ENCODE results near the gene SCCPDH. TPM values are rescaled to one million over a fixed set of nuclear protein-coding genes. Genes with fewer than 3 reads are reported as not detected.

The SCCPDH gene
- total and polyA plus RNA-seq, 2 of the 13 experiments (the other 11 are each of a cell fraction or from before 2014, with no cell fraction given) = 36.7 to 62.3 TPM

GRCh38 chr1:246699095-246699735, 25.0 kb upstream of the SCCPDH start (continued):
- TF ChIP-seq, protein P1, sequence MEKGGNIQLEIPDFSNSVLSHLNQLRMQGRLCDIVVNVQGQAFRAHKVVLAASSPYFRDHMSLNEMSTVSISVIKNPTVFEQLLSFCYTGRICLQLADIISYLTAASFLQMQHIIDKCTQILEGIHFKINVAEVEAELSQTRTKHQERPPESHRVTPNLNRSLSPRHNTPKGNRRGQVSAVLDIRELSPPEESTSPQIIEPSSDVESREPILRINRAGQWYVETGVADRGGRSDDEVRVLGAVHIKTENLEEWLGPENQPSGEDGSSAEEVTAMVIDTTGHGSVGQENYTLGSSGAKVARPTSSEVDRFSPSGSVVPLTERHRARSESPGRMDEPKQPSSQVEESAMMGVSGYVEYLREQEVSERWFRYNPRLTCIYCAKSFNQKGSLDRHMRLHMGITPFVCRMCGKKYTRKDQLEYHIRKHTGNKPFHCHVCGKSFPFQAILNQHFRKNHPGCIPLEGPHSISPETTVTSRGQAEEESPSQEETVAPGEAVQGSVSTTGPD (CRISPR knock-in tag; IDR thresholded peaks at IDR 0.05) = no peak
- TF ChIP-seq ZFX (CRISPR knock-in tag; IDR thresholded peaks at IDR 0.05; ENCODE audit: low read depth) (peak; percentile 14; the same call in 1 of the 2 replicates), DMAP1 (CRISPR knock-in tag; IDR thresholded peaks at IDR 0.05) (no peak), AGO2 (optimal IDR thresholded peaks at IDR 0.05; ENCODE audit: low read depth, low read length) (no peak), HDAC6 (IDR thresholded peaks at IDR 0.05; ENCODE audit: low read depth, low read length) (no peak), AHDC1 (CRISPR knock-in tag; IDR thresholded peaks at IDR 0.05; ENCODE audit: borderline replicate concordance) (no peak), ZNF776 (CRISPR knock-in tag; IDR thresholded peaks at IDR 0.05) (no peak), ZNF124 (CRISPR knock-in tag; IDR thresholded peaks at IDR 0.05) (peak; percentile 67; the same call in 1 of the 2 replicates), ZNF597 (CRISPR knock-in tag; IDR thresholded peaks at IDR 0.05) (no peak), SUZ12 (IDR thresholded peaks at IDR 0.05; ENCODE audit: low read depth, low read length) (no peak), MED1 (CRISPR knock-in tag; IDR thresholded peaks at IDR 0.05) (peak; percentile 57; the same call in 1 of the 2 replicates), TSC22D2 (CRISPR knock-in tag; IDR thresholded peaks at IDR 0.05; ENCODE audit: borderline replicate concordance) (no peak)
- TF ChIP-seq, protein P2, sequence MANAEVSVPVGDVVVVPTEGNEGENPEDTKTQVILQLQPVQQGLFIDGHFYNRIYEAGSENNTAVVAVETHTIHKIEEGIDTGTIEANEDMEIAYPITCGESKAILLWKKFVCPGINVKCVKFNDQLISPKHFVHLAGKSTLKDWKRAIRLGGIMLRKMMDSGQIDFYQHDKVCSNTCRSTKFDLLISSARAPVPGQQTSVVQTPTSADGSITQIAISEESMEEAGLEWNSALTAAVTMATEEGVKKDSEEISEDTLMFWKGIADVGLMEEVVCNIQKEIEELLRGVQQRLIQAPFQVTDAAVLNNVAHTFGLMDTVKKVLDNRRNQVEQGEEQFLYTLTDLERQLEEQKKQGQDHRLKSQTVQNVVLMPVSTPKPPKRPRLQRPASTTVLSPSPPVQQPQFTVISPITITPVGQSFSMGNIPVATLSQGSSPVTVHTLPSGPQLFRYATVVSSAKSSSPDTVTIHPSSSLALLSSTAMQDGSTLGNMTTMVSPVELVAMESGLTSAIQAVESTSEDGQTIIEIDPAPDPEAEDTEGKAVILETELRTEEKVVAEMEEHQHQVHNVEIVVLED (CRISPR knock-in tag; IDR thresholded peaks at IDR 0.05; ENCODE audit: borderline replicate concordance) = no peak
- TF ChIP-seq, protein P3, sequence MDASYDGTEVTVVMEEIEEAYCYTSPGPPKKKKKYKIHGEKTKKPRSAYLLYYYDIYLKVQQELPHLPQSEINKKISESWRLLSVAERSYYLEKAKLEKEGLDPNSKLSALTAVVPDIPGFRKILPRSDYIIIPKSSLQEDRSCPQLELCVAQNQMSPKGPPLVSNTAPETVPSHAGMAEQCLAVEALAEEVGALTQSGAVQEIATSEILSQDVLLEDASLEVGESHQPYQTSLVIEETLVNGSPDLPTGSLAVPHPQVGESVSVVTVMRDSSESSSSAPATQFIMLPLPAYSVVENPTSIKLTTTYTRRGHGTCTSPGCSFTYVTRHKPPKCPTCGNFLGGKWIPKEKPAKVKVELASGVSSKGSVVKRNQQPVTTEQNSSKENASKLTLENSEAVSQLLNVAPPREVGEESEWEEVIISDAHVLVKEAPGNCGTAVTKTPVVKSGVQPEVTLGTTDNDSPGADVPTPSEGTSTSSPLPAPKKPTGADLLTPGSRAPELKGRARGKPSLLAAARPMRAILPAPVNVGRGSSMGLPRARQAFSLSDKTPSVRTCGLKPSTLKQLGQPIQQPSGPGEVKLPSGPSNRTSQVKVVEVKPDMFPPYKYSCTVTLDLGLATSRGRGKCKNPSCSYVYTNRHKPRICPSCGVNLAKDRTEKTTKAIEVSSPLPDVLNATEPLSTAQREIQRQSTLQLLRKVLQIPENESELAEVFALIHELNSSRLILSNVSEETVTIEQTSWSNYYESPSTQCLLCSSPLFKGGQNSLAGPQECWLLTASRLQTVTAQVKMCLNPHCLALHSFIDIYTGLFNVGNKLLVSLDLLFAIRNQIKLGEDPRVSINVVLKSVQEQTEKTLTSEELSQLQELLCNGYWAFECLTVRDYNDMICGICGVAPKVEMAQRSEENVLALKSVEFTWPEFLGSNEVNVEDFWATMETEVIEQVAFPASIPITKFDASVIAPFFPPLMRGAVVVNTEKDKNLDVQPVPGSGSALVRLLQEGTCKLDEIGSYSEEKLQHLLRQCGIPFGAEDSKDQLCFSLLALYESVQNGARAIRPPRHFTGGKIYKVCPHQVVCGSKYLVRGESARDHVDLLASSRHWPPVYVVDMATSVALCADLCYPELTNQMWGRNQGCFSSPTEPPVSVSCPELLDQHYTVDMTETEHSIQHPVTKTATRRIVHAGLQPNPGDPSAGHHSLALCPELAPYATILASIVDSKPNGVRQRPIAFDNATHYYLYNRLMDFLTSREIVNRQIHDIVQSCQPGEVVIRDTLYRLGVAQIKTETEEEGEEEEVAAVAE (CRISPR knock-in tag; IDR thresholded peaks at IDR 0.05; ENCODE audit: borderline replicate concordance) = peak; percentile 69; the same call in 1 of the 2 replicates

All from HepG2 (cell line).